Stimulated activated memory B cell treated with anti-CD40 and anti-IgM and Interleukin-4, amounts not matched to agents 10 μg/mL and 1 μg/mL and 100 μg/mL, for 72 hours (primary cell): ENCODE data around the gene NTM.

Source experiments
- ATAC-seq: fragments of 150-1000 bp; cut with Tn5 transposase; 2 replicates; pipeline ENCODE4 v1.10.0; 2021
- H3K27ac Mint-ChIP-seq: one replicate; pipeline ENCODE4 v1.8.0; 2022; ENCODE audit warnings: mild to moderate bottlenecking, mixed read lengths
- H3K27me3 Mint-ChIP-seq: one replicate; pipeline ENCODE4 v1.8.0; 2022; ENCODE audit warnings: mixed read lengths
- H3K36me3 Mint-ChIP-seq: one replicate; pipeline ENCODE4 v1.8.0; 2022; ENCODE audit warnings: mixed read lengths
- H3K4me1 Mint-ChIP-seq: one replicate; pipeline ENCODE4 v1.8.0; 2022; ENCODE audit warnings: mixed read lengths
- H3K4me3 Mint-ChIP-seq: one replicate; pipeline ENCODE4 v1.8.0; 2022; ENCODE audit warnings: mild to moderate bottlenecking, moderate library complexity, mixed read lengths
- H3K9me3 Mint-ChIP-seq: one replicate; pipeline ENCODE4 v1.8.0; 2022; ENCODE audit warnings: mixed read lengths

The NTM gene

DNA sequence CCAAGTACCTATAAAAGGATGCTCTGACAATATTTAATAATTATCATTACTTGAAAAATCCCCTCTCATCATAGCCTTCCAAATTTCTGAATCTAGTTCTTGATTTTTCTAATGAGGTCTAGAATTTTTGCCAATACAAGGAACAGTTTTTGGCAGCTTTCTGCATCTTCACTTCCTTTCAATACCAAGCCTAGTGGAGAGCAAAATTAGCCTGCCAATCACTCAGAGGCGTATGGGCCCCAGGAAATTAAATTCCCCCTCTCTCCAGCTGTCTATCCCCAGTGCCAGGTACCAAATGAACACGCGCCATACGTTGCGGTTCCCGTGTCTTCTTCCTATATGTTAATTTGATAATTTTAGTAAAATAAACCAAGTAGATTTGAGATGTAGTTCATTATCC lies 293.9 kb downstream of the NTM start:
- Mint-ChIP-seq H3K4me1 (peaks cover 7% of the 10 kb centered on the region), H3K9me3 (peaks cover 2% of the 10 kb centered on the region), H3K4me3 (no peak overlapping the region), H3K36me3 (no peaks in the 10 kb centered on the region), H3K27ac (no peak overlapping the region), H3K27me3 (no peaks in the 10 kb centered on the region)
- ATAC-seq = no peak

DNA sequence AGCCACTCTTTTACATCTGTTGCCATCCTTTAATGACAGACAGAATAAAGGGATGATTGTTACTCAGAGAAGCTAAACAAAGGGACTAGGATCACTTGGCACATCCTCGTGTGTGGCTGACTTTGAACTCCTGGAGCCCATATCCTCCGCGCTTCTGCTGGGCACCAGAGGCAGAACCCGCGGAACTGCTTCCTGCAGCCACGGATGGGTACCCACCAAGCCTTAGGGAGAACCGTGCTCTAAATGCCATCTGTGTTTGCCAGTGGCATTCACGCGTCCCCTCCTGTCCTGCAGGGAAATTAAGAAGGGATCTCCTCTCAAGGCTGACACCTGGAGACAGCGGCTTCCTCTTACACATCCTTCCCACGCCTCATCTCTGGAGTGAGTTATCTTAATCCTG lies 294.4 kb downstream of the NTM start:
- Mint-ChIP-seq H3K4me1 (peaks cover 7% of the 10 kb centered on the region), H3K4me3 (no peak overlapping the region), H3K36me3 (no peaks in the 10 kb centered on the region), H3K27me3 (no peaks in the 10 kb centered on the region), H3K27ac (no peak overlapping the region), H3K9me3 (peaks cover 2% of the 10 kb centered on the region)
- ATAC-seq = no peak

DNA sequence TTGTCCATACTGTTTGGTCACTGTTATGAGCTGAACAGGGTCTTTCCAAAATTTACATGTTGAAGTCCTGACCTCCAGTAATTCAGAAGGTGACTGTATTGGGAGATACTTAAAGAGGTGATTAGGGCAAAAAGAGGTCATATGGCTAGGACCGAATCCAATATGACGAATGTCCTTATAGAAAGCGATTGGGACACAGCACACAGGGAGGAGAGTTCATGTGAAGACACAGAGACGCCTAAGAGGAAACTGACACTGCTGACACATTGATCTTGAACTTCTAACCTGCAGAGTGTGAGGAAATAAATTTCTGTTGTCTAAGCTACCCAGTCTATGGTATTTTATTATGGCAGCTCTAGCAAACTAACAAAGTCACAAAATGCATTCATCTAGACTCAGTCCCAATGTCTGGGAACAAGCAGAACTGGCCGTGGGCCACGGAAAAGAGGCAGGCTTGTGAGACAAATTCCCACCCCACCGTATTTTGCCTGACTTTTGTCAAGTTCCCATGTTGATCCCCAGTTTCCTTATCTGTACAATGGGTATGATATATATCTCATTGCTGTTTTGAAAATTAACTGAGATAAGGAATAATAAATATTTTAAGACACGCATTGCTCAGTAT lies 295.0 kb downstream of the NTM start:
- Mint-ChIP-seq H3K27ac (no peak overlapping the region), H3K27me3 (no peaks in the 10 kb centered on the region), H3K9me3 (peaks cover 2% of the 10 kb centered on the region), H3K4me1 (peaks cover 7% of the 10 kb centered on the region), H3K36me3 (no peaks in the 10 kb centered on the region), H3K4me3 (no peak overlapping the region)
- no peak for ATAC-seq

DNA sequence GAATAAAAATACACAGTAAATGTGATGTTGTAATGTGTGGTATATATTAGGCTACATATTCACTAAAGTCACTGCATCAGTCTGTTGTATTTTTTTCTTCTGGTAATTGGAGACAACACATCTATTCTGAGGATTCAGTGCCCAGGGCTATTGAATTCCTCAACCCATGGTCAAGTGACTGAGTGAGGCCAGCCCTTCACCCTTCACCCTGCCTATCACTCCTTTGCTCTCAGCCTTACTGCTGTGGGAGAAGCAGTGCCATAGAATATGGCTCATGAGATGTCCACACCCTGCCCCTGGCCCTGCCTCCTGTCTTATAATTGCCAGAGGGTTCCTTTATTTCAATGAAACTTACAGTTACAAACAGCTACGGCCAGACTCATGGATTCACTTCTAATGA lies 295.6 kb downstream of the NTM start:
- peaks cover 2% of the 10 kb centered on the region for H3K9me3 Mint-ChIP-seq
- no peaks in the 10 kb centered on the region for H3K36me3 Mint-ChIP-seq
- no peak overlapping the region for H3K27ac Mint-ChIP-seq
- H3K4me1 Mint-ChIP-seq = peaks cover 7% of the 10 kb centered on the region
- no peaks in the 10 kb centered on the region for H3K27me3 Mint-ChIP-seq
- ATAC-seq = no peak
- no peak overlapping the region for H3K4me3 Mint-ChIP-seq

DNA sequence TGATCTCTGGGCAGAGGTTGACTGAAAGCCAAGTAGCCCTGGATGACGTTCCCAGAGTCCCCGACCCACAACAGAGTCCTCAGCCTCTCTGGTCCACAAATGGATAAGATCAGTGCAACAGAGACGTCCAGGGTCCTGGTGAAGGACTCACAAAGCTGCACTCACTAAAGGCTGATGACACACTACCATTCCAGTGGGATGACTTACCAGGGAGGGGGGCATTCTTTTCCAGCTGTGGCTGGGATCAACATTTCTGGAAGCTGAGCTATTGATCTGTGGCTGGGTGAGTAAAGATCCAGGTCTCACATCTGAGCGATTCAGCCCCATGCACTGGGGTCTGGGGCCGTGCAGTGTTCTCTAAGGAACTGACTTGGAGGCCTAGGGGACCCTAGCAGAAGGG lies 296.2 kb downstream of the NTM start:
- Mint-ChIP-seq H3K27ac (no peak overlapping the region), H3K4me3 (no peak overlapping the region), H3K27me3 (no peaks in the 10 kb centered on the region), H3K9me3 (no peaks in the 10 kb centered on the region), H3K36me3 (no peaks in the 10 kb centered on the region), H3K4me1 (peaks cover 7% of the 10 kb centered on the region)
- ATAC-seq = no peak

DNA sequence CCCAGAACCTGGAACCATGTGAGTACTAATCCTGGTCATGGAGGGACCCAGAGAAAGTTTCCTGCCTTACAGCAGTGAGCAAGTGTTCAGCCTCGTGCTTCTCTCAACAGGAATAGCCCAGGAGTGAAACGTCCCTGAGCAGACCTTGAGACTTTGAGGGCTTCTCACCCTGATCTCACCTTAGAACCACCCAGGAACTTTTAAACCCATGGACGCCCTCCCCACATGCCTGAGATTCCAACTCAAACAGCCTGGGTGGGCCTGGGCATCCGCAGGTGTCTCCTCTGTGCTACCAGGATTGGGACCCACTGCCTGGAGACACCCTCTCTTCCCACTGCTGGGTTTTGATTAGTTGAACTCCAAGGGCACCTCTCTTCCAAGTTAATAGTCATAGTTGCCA lies 297.2 kb downstream of the NTM start:
- H3K27me3 Mint-ChIP-seq = no peaks in the 10 kb centered on the region
- ATAC-seq = no peak
- no peaks in the 10 kb centered on the region for H3K9me3 Mint-ChIP-seq
- H3K4me3 Mint-ChIP-seq = no peak overlapping the region
- peaks cover 7% of the 10 kb centered on the region for H3K4me1 Mint-ChIP-seq
- H3K36me3 Mint-ChIP-seq = no peaks in the 10 kb centered on the region
- H3K27ac Mint-ChIP-seq = no peak overlapping the region

DNA sequence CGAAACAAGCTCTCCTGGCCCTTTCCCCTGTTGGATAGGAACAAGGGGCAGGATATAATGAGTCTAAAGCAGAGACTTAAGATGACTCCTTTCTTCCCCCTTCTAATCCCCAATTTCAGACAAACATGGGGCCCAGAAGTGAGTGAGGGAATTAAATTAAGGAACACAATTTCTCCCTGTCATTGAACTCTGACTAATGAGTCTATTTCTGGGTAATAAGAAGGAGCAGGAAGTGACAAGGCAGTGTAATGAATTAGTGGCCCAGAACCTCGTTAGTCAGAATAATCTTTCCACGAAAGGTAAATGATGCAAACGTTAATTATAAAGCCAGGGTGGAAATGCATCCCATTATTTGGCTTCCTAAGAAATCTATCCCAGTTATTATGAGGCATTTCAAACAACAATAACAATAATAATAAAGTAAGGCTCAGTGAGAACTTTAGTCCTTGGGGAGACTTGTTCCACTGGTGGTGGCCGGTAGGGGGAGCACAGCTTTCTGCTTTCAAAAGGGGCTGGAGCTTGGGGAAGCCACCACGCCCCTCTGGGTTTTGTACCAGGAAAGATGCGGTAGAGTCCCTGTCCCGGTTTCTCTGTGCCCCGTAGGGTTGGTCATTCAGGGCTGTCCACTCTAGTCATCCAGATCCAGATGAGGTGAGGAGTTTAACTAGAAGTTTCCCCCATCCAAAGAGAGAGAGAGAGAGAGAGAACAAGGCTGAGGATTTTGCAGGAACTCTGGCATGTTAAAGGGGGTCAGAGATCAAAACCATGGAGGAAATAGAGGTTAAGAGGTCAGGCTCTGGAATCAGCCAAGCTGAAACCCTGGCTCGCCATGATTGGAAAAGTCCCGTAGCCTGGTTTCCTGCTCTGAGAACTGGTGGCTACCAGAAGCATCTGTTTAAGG lies 298.3 kb downstream of the NTM start:
- ATAC-seq = no peak

DNA sequence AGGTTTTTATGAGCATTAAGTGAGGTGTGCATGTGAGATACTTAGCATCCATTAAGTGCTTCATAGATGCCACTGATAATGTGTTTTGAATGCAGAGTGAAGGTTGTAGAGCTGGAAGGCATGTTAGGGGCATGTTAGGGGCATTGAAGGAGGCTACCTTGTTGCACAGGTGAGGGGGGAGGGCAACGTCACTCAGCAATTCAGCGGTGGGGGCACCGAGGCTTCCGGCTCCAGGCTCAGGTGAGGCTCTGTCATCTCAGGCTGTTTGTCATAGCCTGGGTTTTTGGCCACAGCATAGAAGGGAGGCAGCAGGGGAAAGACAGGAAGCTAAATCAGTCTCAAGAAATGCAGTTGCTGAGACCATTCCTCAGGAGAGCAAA lies 299.0 kb downstream of the NTM start:
- Mint-ChIP-seq H3K27me3 (no peaks in the 10 kb centered on the region), H3K27ac (no peak overlapping the region), H3K9me3 (no peaks in the 10 kb centered on the region), H3K36me3 (no peaks in the 10 kb centered on the region), H3K4me1 (peaks cover 7% of the 10 kb centered on the region), H3K4me3 (no peak overlapping the region)
- ATAC-seq = no peak

More for the DNA sequence above, 298.3 kb downstream of the NTM start:
- H3K36me3 Mint-ChIP-seq = no peaks in the 10 kb centered on the region
- H3K4me3 Mint-ChIP-seq = no peak overlapping the region
- H3K27ac Mint-ChIP-seq = no peak overlapping the region
- no peaks in the 10 kb centered on the region for H3K9me3 Mint-ChIP-seq
- H3K4me1 Mint-ChIP-seq = peaks cover 7% of the 10 kb centered on the region
- no peaks in the 10 kb centered on the region for H3K27me3 Mint-ChIP-seq

DNA sequence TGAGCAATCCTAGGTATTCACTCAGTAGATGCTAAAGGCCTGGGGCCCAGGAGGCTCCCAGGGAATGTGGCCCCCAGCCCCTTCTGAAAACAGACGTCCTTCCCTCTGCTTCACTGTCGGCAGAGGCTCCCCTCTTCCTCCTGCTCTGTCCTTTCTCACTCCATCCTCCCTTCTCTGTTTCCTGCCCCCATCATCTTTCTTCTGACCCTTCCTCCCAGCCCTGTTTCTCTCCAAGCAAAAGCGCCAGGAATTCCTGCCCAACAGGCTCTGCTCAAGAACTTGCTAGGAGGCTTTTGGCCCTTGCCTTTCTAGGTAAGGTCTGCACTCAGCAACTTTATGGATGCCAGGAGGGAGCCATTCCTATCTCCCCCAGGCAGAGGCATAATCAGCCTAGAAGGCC lies 300.5 kb downstream of the NTM start:
- ATAC-seq = no peak
- Mint-ChIP-seq H3K27me3 (no peaks in the 10 kb centered on the region), H3K36me3 (no peaks in the 10 kb centered on the region), H3K4me3 (no peak overlapping the region), H3K27ac (no peak overlapping the region), H3K4me1 (peaks cover 7% of the 10 kb centered on the region), H3K9me3 (no peaks in the 10 kb centered on the region)

DNA sequence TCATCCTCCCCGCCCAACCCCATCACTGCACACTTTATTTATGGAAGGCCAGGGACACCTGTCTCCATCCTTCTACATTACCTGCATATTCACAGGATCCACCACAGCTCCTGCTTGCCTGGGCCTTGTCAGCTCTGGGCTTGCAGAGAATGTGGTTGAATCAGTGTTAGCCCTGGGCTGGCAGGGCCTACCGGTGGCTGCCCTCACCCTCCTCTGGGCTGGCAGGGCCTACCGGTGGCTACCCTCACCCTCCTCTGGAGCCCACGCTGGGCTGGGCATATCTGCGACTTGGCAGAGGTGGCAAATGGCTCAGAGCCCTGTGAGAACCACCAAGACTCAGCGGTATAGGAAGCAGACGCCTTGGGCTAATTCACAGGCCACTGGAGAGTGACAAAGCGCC lies 300.9 kb downstream of the NTM start:
- H3K4me1 Mint-ChIP-seq = peaks cover 7% of the 10 kb centered on the region
- H3K27me3 Mint-ChIP-seq = no peaks in the 10 kb centered on the region
- no peaks in the 10 kb centered on the region for H3K9me3 Mint-ChIP-seq
- no peak for ATAC-seq
- no peaks in the 10 kb centered on the region for H3K36me3 Mint-ChIP-seq
- no peak overlapping the region for H3K27ac Mint-ChIP-seq
- no peak overlapping the region for H3K4me3 Mint-ChIP-seq

DNA sequence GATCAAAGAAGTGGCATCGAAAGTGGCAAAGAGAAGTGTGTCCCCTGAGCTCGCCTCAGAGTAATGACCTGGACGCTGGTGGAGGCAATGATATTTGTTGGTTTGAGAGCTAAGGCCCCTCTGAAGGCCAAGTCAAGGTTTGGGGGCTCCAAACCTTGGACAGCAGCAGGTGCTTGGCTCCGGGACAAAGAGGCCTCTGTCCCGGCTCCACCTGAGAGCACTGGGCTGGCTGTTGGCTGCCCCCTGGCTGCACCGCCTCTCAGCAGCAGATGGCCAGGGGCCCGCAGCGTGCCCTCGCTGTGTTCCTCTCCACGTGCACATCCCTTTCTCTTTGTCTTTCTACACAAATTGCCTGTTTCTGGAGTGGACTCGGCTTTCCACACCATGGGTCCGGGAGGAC lies 301.3 kb downstream of the NTM start:
- no peak for ATAC-seq
- no peaks in the 10 kb centered on the region for H3K36me3 Mint-ChIP-seq
- no peak overlapping the region for H3K27ac Mint-ChIP-seq
- H3K27me3 Mint-ChIP-seq = no peaks in the 10 kb centered on the region
- H3K9me3 Mint-ChIP-seq = no peaks in the 10 kb centered on the region
- peaks cover 7% of the 10 kb centered on the region for H3K4me1 Mint-ChIP-seq
- H3K4me3 Mint-ChIP-seq = no peak overlapping the region

DNA sequence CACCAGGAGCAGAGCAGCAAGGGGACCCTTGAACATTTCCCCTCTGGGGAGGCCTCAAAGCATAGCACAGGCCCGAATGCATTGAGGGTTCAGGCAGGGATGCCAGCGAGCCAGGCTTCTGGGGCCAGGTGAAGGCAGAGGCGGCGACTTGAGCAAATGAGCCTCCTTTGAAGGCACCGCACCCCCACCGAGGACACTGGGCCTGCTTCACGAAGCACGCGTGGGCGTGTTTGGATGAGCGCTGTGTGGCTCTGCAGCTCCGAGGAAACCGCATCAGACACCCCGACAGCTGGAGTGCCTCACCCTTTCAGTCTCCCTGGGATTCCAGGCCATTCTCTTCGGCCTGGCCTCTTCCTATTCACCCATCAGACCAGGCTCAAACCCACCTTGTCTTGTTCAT lies 301.8 kb downstream of the NTM start:
- Mint-ChIP-seq H3K9me3 (no peaks in the 10 kb centered on the region), H3K4me3 (no peak overlapping the region), H3K4me1 (peaks cover 7% of the 10 kb centered on the region), H3K27ac (no peak overlapping the region), H3K27me3 (no peaks in the 10 kb centered on the region), H3K36me3 (no peaks in the 10 kb centered on the region)
- ATAC-seq = no peak

DNA sequence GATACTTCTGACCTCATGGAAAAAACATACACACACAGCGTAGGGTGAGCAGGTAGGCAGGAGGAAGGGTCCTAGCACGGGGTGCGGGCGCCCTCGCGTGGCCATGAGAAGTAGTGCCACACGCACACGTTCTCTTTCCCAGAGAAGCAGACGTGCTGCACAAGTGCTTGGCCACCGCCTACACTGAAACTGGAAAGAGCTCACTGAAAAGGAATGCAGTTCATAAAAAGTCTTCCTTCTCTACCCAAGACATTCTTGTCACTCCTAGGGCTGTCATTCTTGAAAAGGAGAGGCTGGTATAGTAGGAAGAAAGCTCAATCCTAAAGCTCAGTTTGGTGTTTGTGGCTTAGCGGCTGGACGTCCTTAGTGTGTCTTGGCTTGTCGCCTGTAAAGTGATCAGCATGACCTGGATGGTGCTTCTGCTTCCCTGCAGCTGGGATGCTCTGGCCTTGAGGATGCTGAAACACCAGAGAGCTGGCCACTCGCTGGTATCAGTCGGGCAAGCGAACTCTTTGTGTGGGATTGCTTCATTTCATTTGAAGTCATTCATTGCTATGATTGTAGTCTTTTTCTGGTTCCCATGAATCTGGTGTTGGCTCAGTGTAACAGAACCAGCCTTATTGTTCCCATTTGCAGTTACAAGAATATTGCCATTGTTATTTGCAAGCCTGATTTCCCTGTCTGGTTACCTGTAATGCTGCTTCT lies 303.8 kb downstream of the NTM start:
- H3K36me3 Mint-ChIP-seq = no peaks in the 10 kb centered on the region
- H3K4me3 Mint-ChIP-seq = no peak overlapping the region
- no peak overlapping the region for H3K27ac Mint-ChIP-seq
- H3K9me3 Mint-ChIP-seq = no peaks in the 10 kb centered on the region
- no peak for ATAC-seq
- no peaks in the 10 kb centered on the region for H3K27me3 Mint-ChIP-seq
- no peaks in the 10 kb centered on the region for H3K4me1 Mint-ChIP-seq

DNA sequence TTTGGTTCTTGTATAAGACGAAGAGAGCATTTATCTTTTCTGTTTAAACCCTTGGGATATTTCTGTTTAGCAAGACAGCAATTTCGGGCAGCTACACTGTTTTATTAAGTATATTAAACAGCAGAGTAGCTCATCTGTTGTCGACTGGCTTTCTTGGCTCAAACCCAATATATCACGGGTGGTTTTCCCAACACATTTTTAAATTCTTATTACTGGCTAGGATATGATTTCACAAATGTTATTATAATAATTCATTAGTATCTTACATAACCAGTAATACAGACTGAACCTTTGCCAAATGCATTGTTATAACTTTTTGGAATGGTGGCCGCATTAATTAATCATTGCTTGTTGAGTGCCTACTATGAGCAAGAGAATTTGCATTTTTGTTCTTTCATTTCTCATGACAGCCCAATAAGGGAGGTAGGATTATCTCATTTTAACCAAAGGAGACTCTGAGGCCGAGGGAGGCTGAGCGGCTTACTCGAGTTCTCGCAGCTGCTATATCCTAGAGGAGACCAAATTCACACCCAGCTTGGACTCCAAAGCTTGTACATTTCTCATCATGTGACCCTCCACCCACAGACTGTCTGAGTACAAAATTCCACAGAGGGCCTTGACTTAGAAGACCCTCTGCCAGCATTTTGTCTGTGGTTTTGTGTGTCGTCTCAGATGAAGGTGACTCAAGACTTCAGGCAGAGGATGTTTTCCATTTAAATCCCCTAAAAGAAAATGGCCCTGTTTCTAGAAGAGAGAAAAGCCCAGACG lies 304.9 kb downstream of the NTM start:
- H3K36me3 Mint-ChIP-seq = no peaks in the 10 kb centered on the region
- H3K4me3 Mint-ChIP-seq = no peak overlapping the region
- no peaks in the 10 kb centered on the region for H3K27me3 Mint-ChIP-seq
- H3K27ac Mint-ChIP-seq = no peak overlapping the region
- no peaks in the 10 kb centered on the region for H3K4me1 Mint-ChIP-seq
- H3K9me3 Mint-ChIP-seq = no peaks in the 10 kb centered on the region
- ATAC-seq = no peak

DNA sequence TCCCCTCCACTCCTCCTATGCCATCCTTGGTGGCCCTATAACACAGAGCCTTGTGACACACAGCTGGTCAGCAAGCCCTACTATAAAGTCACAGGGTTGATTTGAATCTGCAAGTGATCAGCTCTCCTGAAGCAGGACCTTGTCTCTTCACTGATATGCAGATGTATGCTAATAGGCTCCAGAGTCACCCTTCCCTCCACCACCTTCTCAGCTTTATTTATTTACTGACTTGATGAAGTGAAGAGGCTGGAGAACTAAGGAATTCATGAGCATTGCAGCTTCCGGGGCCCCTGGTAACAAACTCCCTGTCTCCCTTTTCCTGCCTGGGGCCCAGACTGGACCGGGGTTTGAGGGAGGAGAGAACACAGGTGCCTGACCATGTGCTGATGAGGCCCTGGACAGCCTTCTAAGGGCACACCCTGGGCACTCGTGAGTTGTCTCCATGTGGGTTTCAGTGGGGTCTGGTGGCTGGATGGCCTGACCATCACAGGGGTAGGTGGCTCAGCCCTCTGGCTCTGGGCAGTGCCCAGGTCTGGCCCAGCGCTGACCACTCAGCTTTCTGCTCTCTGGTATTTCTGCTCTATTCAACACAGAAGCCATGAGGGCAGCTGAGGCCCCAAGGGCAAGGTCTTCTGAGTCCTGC lies 307.5 kb downstream of the NTM start:
- Mint-ChIP-seq H3K27me3 (no peaks in the 10 kb centered on the region), H3K36me3 (no peaks in the 10 kb centered on the region), H3K4me3 (no peak overlapping the region), H3K9me3 (no peaks in the 10 kb centered on the region), H3K27ac (no peak overlapping the region), H3K4me1 (no peaks in the 10 kb centered on the region)
- ATAC-seq = no peak
